ENCODE measurements around the gene FMO1. TPM values are rescaled to one million over a fixed set of nuclear protein-coding genes. Genes with fewer than 3 reads are reported as not detected.

FMO1 gene
- total and polyA plus RNA-seq, 2 of the 8 experiments (the other 6 are each of a cell fraction or from before 2014, with no cell fraction given) = 0.11 TPM; not detected in 1

- Histone ChIP-seq H4K20me1 (replicated peaks in 1 of 2; ENCODE audit: control insufficient read depth in 1 of 2, insufficient read depth in 2 of 2, low read length in 2 of 2) (no peaks in the 10 kb centered on the region), H3K4me1 (replicated peaks in 1 of 4; ENCODE audit: control insufficient read depth in 3 of 4, insufficient read depth in 4 of 4, low read length in 3 of 4) (no peaks in the 10 kb centered on the region), H3K18ac (ENCODE audit: extremely low read depth, low read length) (no peak overlapping the region), H3K23ac (ENCODE audit: insufficient read length) (no peak overlapping the region), H2BK5ac (ENCODE audit: low read depth, low read length) (no peak overlapping the region), H3K4me2 (ENCODE audit: insufficient read depth in 1 of 2, low read depth in 2 of 2, low read length in 2 of 2) (no peak overlapping the region), H2BK20ac (ENCODE audit: low read length) (no peak overlapping the region), H3K14ac (ENCODE audit: insufficient read length) (no peak overlapping the region), H3K4ac (replicated peaks; ENCODE audit: insufficient read length, low read depth, low read length) (no peak overlapping the region), H2AK5ac (ENCODE audit: low read depth, low read length) (no peak overlapping the region), H3K4me3 (ENCODE audit: extremely low read depth in 1 of 4, insufficient read depth in 2 of 4, low read depth in 3 of 4, low read length in 4 of 4) (no peak overlapping the region), H3K79me2 (ENCODE audit: control insufficient read depth in 1 of 2, insufficient read depth in 2 of 2, low read length in 2 of 2) (no peaks in the 10 kb centered on the region), H3K9ac (replicated peaks in 1 of 4; ENCODE audit: extremely low read depth in 1 of 4, low read depth in 3 of 4, low read length in 3 of 4) (no peak overlapping the region), H4K5ac (ENCODE audit: insufficient read length, low read depth, low read length) (no peak overlapping the region), H3K27ac (ENCODE audit: low read depth, low read length) (no peak overlapping the region), H4K8ac (ENCODE audit: extremely low read depth, insufficient read depth, low read length) (no peak overlapping the region), H3K9me3 (ENCODE audit: insufficient read depth in 2 of 2, low read depth in 1 of 2, low read length in 1 of 2) (no peaks in the 10 kb centered on the region), H3K79me1 (ENCODE audit: low read depth, low read length) (no peaks in the 10 kb centered on the region), H2BK12ac (ENCODE audit: low read depth, low read length) (no peak overlapping the region), H2BK15ac (ENCODE audit: low read length) (no peak overlapping the region), H4K91ac (replicated peaks; ENCODE audit: insufficient read length, low read length) (no peak overlapping the region), H3K56ac (replicated peaks; ENCODE audit: insufficient read length, low read depth, low read length) (no peak overlapping the region), H3K23me2 (ENCODE audit: low read depth, low read length) (no peaks in the 10 kb centered on the region), H2BK120ac (replicated peaks; ENCODE audit: low read depth, low read length) (no peak overlapping the region), H2AFZ (ENCODE audit: low read length) (no peak overlapping the region), H3K27me3 (replicated peaks in 1 of 4; ENCODE audit: control insufficient read depth in 3 of 4, extremely low read depth in 1 of 4, insufficient read depth in 3 of 4, low read length in 3 of 4) (no peaks in the 10 kb centered on the region), H3K36me3 (ENCODE audit: control insufficient read depth in 2 of 4, insufficient read depth in 4 of 4, low read length in 3 of 4) (no peaks in the 10 kb centered on the region)
- DNase-seq (ENCODE audit: low read depth in 1 of 2, low spot score in 2 of 2) = no peak
- POLR2A ChIA-PET (ENCODE audit: partially characterized antibody) = no interaction called here
- no peak for FAIRE-seq
- TF ChIP-seq BACH1 (IDR thresholded peaks at IDR 0.05; ENCODE audit: low read length) = no peak
- TF ChIP-seq POLR2A (IDR thresholded peaks at IDR 0.05; ENCODE audit: control extremely low read depth in 1 of 2, low read depth in 2 of 2, low read length in 2 of 2) = no peak
- TF ChIP-seq CHD2 (IDR thresholded peaks at IDR 0.05; ENCODE audit: low read length) = no peak
- TF ChIP-seq ATF2 (IDR thresholded peaks at IDR 0.05; ENCODE audit: low read length) = no peak
- TF ChIP-seq ZNF274 (IDR thresholded peaks at IDR 0.05; ENCODE audit: borderline replicate concordance, extremely low read depth, low read length) = no peak
- no peak for TF ChIP-seq GABPA (IDR thresholded peaks at IDR 0.05; ENCODE audit: borderline replicate concordance, insufficient read depth, low read length)
- no peak for TF ChIP-seq SP2 (IDR thresholded peaks at IDR 0.05; ENCODE audit: low read length)
- no peak for TF ChIP-seq NRF1 (IDR thresholded peaks at IDR 0.05; ENCODE audit: low read depth, low read length)
- WGBS, 2 experiments (ENCODE audit: extremely low coverage in 1 of 2, insufficient coverage in 1 of 2, insufficient read length in 1 of 2, insufficient replicate concordance in 2 of 2, low coverage in 1 of 2, low lambda C conversion rate in 2 of 2, missing lambda C conversion rate in 1 of 2) = 92% methylated on average over 7 of the region's 7 CpGs; no CpG with 5 or more reads in 1 of the 2 experiments
- CTCF ChIA-PET (ENCODE audit: partially characterized antibody) = no interaction called here
Measured at GRCh38 chr1:171329251-171329650, 81.0 kb downstream of the FMO1 start.

Measured in H1 (cell line).